GM12878 (cell line): ENCODE results near the gene PIGS. TPM values are rescaled to one million over a fixed set of nuclear protein-coding genes. Genes with fewer than 3 reads are reported as not detected.

Source experiments
- BACH1 ChIP-seq: fragments of 450-650 bp; IDR thresholded peaks from 2 replicates; pipeline ENCODE4 v1.6.1; 2017; ENCODE audit warnings: mild to moderate bottlenecking, borderline replicate concordance
- BHLHE40 ChIP-seq, 2 experiments: fragments of 450-650 bp in 1 of 2; IDR thresholded peaks; 2 replicates each; pipeline ENCODE4 v1.6.1; 2011 to 2017; ENCODE audit warnings: low read depth in 2 of 2, borderline replicate concordance in 1 of 2, improper control_type of control experiment in 1 of 2, low read length in 1 of 2, mild to moderate bottlenecking in 1 of 2
- EGR1 ChIP-seq, 2 experiments: IDR thresholded peaks; 1 replicate in 1 of 2; 2 replicates in 1 of 2; pipeline ENCODE4 v1.6.1; 2011 to 2012; ENCODE audit warnings: low read depth in 2 of 2, low read length in 2 of 2, borderline replicate concordance in 1 of 2, mild to moderate bottlenecking in 1 of 2, moderate library complexity in 1 of 2
- IKZF1 ChIP-seq: fragments of 450-650 bp; conservative IDR thresholded peaks from 2 replicates; pipeline ENCODE4 v1.6.1; 2017; ENCODE audit warnings: antibody characterized with exemption, mild to moderate bottlenecking
- KAT2A ChIP-seq: conservative IDR thresholded peaks from 2 replicates; pipeline ENCODE4 v1.6.1; 2011; ENCODE audit warnings: low read depth, low read length; ENCODE audit not compliant: control insufficient read depth
- LARP7 ChIP-seq: fragments of 450-650 bp; IDR thresholded peaks from 2 replicates; pipeline ENCODE4 v1.6.1; 2017; ENCODE audit warnings: mild to moderate bottlenecking
- MYB ChIP-seq: fragments of 150-350 bp; IDR thresholded peaks from 2 replicates; pipeline ENCODE4 v1.6.1; 2014; ENCODE audit warnings: mild to moderate bottlenecking, low read depth, low read length, borderline replicate concordance
- NKRF ChIP-seq: fragments of 450-650 bp; conservative IDR thresholded peaks from 2 replicates; pipeline ENCODE4 v1.6.1; 2017; ENCODE audit warnings: mild to moderate bottlenecking, moderate library complexity
- NR2F1 ChIP-seq: fragments of 450-650 bp; conservative IDR thresholded peaks from 2 replicates; pipeline ENCODE4 v1.6.1; 2017; ENCODE audit warnings: mild to moderate bottlenecking
- POLR2A ChIP-seq: IDR thresholded peaks from 2 replicates; pipeline ENCODE4 v1.6.1; 2011; ENCODE audit warnings: low read depth, mild to moderate bottlenecking, low read length
- POLR2AphosphoS5 ChIP-seq: IDR thresholded peaks from 2 replicates; pipeline ENCODE4 v1.6.1; 2011; ENCODE audit warnings: mild to moderate bottlenecking, low read length, inconsistent platforms
- SIN3A ChIP-seq: IDR thresholded peaks from 2 replicates; pipeline ENCODE4 v1.6.1; 2012; ENCODE audit warnings: low read depth, low read length, improper control_type of control experiment
- TAF1 ChIP-seq: IDR thresholded peaks from 2 replicates; pipeline ENCODE4 v1.6.1; 2011; ENCODE audit warnings: mild to moderate bottlenecking, low read depth, low read length, borderline replicate concordance
- TCF3 ChIP-seq: IDR thresholded peaks from 2 replicates; pipeline ENCODE4 v1.6.1; 2012; ENCODE audit warnings: low read depth, mild to moderate bottlenecking, low read length, borderline replicate concordance; ENCODE audit not compliant: insufficient read depth
- YBX1 ChIP-seq: fragments of 450-650 bp; IDR thresholded peaks from 2 replicates; pipeline ENCODE4 v1.6.1; 2016; ENCODE audit warnings: antibody characterized with exemption
- ZNF384 ChIP-seq: IDR thresholded peaks from 2 replicates; pipeline ENCODE4 v1.6.1; 2012; ENCODE audit warnings: low read depth, mild to moderate bottlenecking, low read length, improper control_type of control experiment, borderline replicate concordance
- ZNF687 ChIP-seq: fragments of 450-650 bp; IDR thresholded peaks from 2 replicates; pipeline ENCODE4 v1.6.1; 2017; ENCODE audit warnings: mild to moderate bottlenecking, moderate library complexity
- polyA plus RNA-seq, 11 experiments: library from polyadenylated mRNA; depleted of rRNA in 4 of 11; unstranded in 6 of 11; stranded (reverse) in 5 of 11; fragments of >200 nt; fragmentation: Nextera tagmentation in 4 of 11; fragmentation: Illumina TruSeq in 1 of 11; extraction: Ambion mirVana in 4 of 11; extraction: Trizol in 1 of 11; gene quantifications; 1 replicate in 1 of 11; 2 replicates in 10 of 11; pipeline versions ENCODE4 v1.2.1 to v1.2.3, GENCODE V29; 2011 to 2016; ENCODE audit warnings: inconsistent platforms in 2 of 11, missing spikeins in 2 of 11, low read depth in 1 of 11
- total RNA-seq, 4 experiments: library from RNA; depleted of rRNA in 3 of 4; stranded (reverse); fragments of >200 nt in 3 of 4; fragmentation: Illumina TruSeq in 1 of 4; extraction: Trizol in 1 of 4; gene quantifications; 2 replicates each; pipeline versions ENCODE4 v1.2.1 to v1.2.3, GENCODE V29; 2013 to 2021

The PIGS gene
- total and polyA plus RNA-seq, 10 of the 15 experiments (the other 5 are each of a cell fraction or from before 2014, with no cell fraction given) = 27.5 to 73.7 (median 50.7) TPM

GRCh38 chr17:28552176-28552999, 18.9 kb downstream of the PIGS start, which contains the start of gene UNC119 (continued):
- no peak for TF ChIP-seq MYB
- peak; percentile 90 for TF ChIP-seq POLR2A
- peak; percentile 90 for TF ChIP-seq NKRF
- TF ChIP-seq EGR1 (IDR thresholded peaks at IDR 0.05; ENCODE audit: borderline replicate concordance in 1 of 2, low read depth in 2 of 2, low read length in 2 of 2) = no peak
- TF ChIP-seq POLR2AphosphoS5 = peak; percentile 49; the same call in 1 of the 2 replicates
- TF ChIP-seq SIN3A = 0 out of 2 replicates have a peak, but pooled peaks have one; percentile 50
- peak; percentile 85 for TF ChIP-seq LARP7
- peak; percentile 78 for TF ChIP-seq BACH1
- no peak for TF ChIP-seq ZNF384
- TF ChIP-seq TAF1 = peak; percentile 65; the same call in 1 of the 2 replicates
- no peak for TF ChIP-seq KAT2A
- TF ChIP-seq ZNF687 = peak; percentile 69; the same call in 1 of the 2 replicates
- peak in 1 of 2 experiments; percentile 46; a peak in 2 of 4 replicates for TF ChIP-seq BHLHE40 (IDR thresholded peaks at IDR 0.05; ENCODE audit: borderline replicate concordance in 1 of 2, low read depth in 2 of 2, low read length in 1 of 2)
- peak; percentile 72 for TF ChIP-seq IKZF1
- no peak for TF ChIP-seq YBX1
- TF ChIP-seq TCF3 = 0 out of 2 replicates have a peak, but pooled peaks have one; percentile 17
- TF ChIP-seq NR2F1 = peak; percentile 45; the same call in 1 of the 2 replicates
